DLD1 (cell line): ENCODE data around the gene GALNT2.

Source experiments
- in situ Hi-C: cut with HindIII; loops from 2 replicates; pipeline ENCODE4 v1.10.0; 2017; ENCODE audit warnings: low sequenced_read_pairs

GALNT2 gene

GRCh38 chr1:230126529-230127104 lies 59.6 kb downstream of the GALNT2 start:
- in situ Hi-C loops = no loop called here

- in situ Hi-C loops = no loop called here
These were observed 60.3 kb downstream of the GALNT2 start for GRCh38 chr1:230127105-230128054.

- in situ Hi-C loops = no loop called here
These were observed 61.7 kb downstream of the GALNT2 start for GRCh38 chr1:230128569-230129285.

GRCh38 chr1:230129341-230129740 lies 62.3 kb downstream of the GALNT2 start:
- in situ Hi-C loops = no loop called here

- in situ Hi-C loops = loop anchor here (10.0 kb wide), 1 partner anchor 374 kb away; no protein-coding TSS in a partner anchor
These were observed 63.3 kb downstream of the GALNT2 start for GRCh38 chr1:230130172-230130944.

- in situ Hi-C loops = loop anchor here (10.0 kb wide), 1 partner anchor 373 kb away; no protein-coding TSS in a partner anchor
These were observed 64.4 kb downstream of the GALNT2 start for GRCh38 chr1:230131457-230131856.

GRCh38 chr1:230132758-230133157 lies 65.7 kb downstream of the GALNT2 start:
- in situ Hi-C loops = loop anchor here (10.0 kb wide), 1 partner anchor 372 kb away; no protein-coding TSS in a partner anchor

- in situ Hi-C loops = loop anchor here (10.0 kb wide), 1 partner anchor 369 kb away; no protein-coding TSS in a partner anchor
These were observed 68.7 kb downstream of the GALNT2 start for GRCh38 chr1:230135726-230136125.

GRCh38 chr1:230136453-230137336 lies 69.7 kb downstream of the GALNT2 start:
- in situ Hi-C loops = loop anchor here (10.0 kb wide), 1 partner anchor 368 kb away; no protein-coding TSS in a partner anchor

GRCh38 chr1:230137337-230137815 lies 70.3 kb downstream of the GALNT2 start:
- in situ Hi-C loops = loop anchor here (10.0 kb wide), 1 partner anchor 367 kb away; no protein-coding TSS in a partner anchor

GRCh38 chr1:230138561-230139239 lies 71.7 kb downstream of the GALNT2 start:
- in situ Hi-C loops = loop anchor here (10.0 kb wide), 1 partner anchor 366 kb away; no protein-coding TSS in a partner anchor

- in situ Hi-C loops = loop anchor here (10.0 kb wide), 1 partner anchor 365 kb away; no protein-coding TSS in a partner anchor
These were observed 72.3 kb downstream of the GALNT2 start for GRCh38 chr1:230139315-230139714.

GRCh38 chr1:230139741-230140140 lies 72.7 kb downstream of the GALNT2 start:
- in situ Hi-C loops = loop anchor here (10.0 kb wide), 1 partner anchor 365 kb away; no protein-coding TSS in a partner anchor

GRCh38 chr1:230140221-230141020 lies 73.4 kb downstream of the GALNT2 start:
- in situ Hi-C loops = no loop called here

GRCh38 chr1:230141021-230141648 lies 74.1 kb downstream of the GALNT2 start:
- in situ Hi-C loops = no loop called here

GRCh38 chr1:230141797-230142607 lies 75.0 kb downstream of the GALNT2 start:
- in situ Hi-C loops = no loop called here
